IMR-90 (cell line): ENCODE results near the gene SCARF2.
"Not testable (repeated sequence)": the region's sequence is repeated elsewhere in the genome, so short reads cannot be mapped to it uniquely, and the experiment has no call there.

Experiments used
- BHLHE40 ChIP-seq: fragments of 150-350 bp; IDR thresholded peaks from 2 replicates; pipeline ENCODE4 v1.6.1; 2016; ENCODE audit warnings: mild to moderate bottlenecking, low read depth, low read length
- CEBPB ChIP-seq: IDR thresholded peaks from 2 replicates; pipeline ENCODE4 v1.6.1; 2012; ENCODE audit warnings: low read depth, low read length, improper control_type of control experiment
- CHD1 ChIP-seq: IDR thresholded peaks from 2 replicates; pipeline ENCODE4 v1.6.1; 2012; ENCODE audit warnings: low read depth, low read length, improper control_type of control experiment
- FOS ChIP-seq: fragments of 150-350 bp; IDR thresholded peaks from 2 replicates; pipeline ENCODE4 v1.6.1; 2016; ENCODE audit warnings: low read depth, low read length
- MAFK ChIP-seq: IDR thresholded peaks from 2 replicates; pipeline ENCODE4 v1.6.1; 2012; ENCODE audit warnings: low read depth, low read length, improper control_type of control experiment
- MXI1 ChIP-seq: IDR thresholded peaks from 2 replicates; pipeline ENCODE4 v1.6.1; 2012; ENCODE audit warnings: low read depth, mild to moderate bottlenecking, low read length, moderate library complexity, borderline replicate concordance
- NFE2L2 ChIP-seq: fragments of 150-350 bp; IDR thresholded peaks from 2 replicates; pipeline ENCODE4 v1.6.1; 2016; ENCODE audit warnings: low read depth, mild to moderate bottlenecking, low read length
- POLR2A ChIP-seq: IDR thresholded peaks from 2 replicates; pipeline ENCODE4 v1.6.1; 2012; ENCODE audit warnings: mild to moderate bottlenecking, low read depth, low read length
- RAD21 ChIP-seq: IDR thresholded peaks from 2 replicates; pipeline ENCODE4 v1.6.1; 2012; ENCODE audit warnings: low read length, improper control_type of control experiment
- SMC3 ChIP-seq: fragments of 150-350 bp; IDR thresholded peaks from 2 replicates; pipeline ENCODE4 v1.6.1; 2016; ENCODE audit warnings: low read depth, mild to moderate bottlenecking, antibody characterized with exemption, low read length, moderate library complexity
- USF2 ChIP-seq: fragments of 150-350 bp; IDR thresholded peaks from 2 replicates; pipeline ENCODE4 v1.6.1; 2017; ENCODE audit warnings: mild to moderate bottlenecking, antibody characterized with exemption, low read length, low read depth
- TF ChIP-seq, protein P1 (sequence below): conservative IDR thresholded peaks from 2 replicates; pipeline ENCODE4 v1.5.1; 2012; ENCODE audit warnings: mild to moderate bottlenecking, low read depth, low read length, improper control_type of control experiment
- TF ChIP-seq, protein P2 (sequence below): fragments of 150-350 bp; IDR thresholded peaks from 2 replicates; pipeline ENCODE4 v1.6.1; 2016; ENCODE audit warnings: low read depth, mild to moderate bottlenecking, low read length, moderate library complexity, borderline replicate concordance

GRCh38 chr22:20409385-20409784 is 28.2 kb downstream of the SCARF2 start:
- TF ChIP-seq, protein P1, sequence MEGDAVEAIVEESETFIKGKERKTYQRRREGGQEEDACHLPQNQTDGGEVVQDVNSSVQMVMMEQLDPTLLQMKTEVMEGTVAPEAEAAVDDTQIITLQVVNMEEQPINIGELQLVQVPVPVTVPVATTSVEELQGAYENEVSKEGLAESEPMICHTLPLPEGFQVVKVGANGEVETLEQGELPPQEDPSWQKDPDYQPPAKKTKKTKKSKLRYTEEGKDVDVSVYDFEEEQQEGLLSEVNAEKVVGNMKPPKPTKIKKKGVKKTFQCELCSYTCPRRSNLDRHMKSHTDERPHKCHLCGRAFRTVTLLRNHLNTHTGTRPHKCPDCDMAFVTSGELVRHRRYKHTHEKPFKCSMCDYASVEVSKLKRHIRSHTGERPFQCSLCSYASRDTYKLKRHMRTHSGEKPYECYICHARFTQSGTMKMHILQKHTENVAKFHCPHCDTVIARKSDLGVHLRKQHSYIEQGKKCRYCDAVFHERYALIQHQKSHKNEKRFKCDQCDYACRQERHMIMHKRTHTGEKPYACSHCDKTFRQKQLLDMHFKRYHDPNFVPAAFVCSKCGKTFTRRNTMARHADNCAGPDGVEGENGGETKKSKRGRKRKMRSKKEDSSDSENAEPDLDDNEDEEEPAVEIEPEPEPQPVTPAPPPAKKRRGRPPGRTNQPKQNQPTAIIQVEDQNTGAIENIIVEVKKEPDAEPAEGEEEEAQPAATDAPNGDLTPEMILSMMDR = not testable (repeated sequence)
- TF ChIP-seq CEBPB, POLR2A, RAD21, BHLHE40, FOS, USF2, MAFK, NFE2L2, SMC3, CHD1, MXI1: not testable (repeated sequence)
- TF ChIP-seq, protein P2, sequence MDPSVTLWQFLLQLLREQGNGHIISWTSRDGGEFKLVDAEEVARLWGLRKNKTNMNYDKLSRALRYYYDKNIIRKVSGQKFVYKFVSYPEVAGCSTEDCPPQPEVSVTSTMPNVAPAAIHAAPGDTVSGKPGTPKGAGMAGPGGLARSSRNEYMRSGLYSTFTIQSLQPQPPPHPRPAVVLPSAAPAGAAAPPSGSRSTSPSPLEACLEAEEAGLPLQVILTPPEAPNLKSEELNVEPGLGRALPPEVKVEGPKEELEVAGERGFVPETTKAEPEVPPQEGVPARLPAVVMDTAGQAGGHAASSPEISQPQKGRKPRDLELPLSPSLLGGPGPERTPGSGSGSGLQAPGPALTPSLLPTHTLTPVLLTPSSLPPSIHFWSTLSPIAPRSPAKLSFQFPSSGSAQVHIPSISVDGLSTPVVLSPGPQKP = not testable (repeated sequence)
